K562 (cell line): ENCODE results near the gene HOXD1. TPM values are rescaled to one million over a fixed set of nuclear protein-coding genes. Genes with fewer than 3 reads are reported as not detected.

Experiments used
- ATAC-seq: fragments of 200-7000 bp; cut with Tn5 transposase; 3 replicates; pipeline ENCODE4 v1.9.1; 2020; ENCODE audit warnings: moderate library complexity
- BruUV-seq: library from RNA; stranded (reverse); fragments of 400-500 nt; replicated peaks from 2 replicates; lab custom pipeline; 2021; lab: Mats Ljungman, UMichigan
- CTCF ChIA-PET: fragments of 300-600 bp; formaldehyde crosslinking; extraction: SDS; loops from one replicate; lab custom pipeline; 2021; ENCODE audit warnings: low intra/inter-chr PET ratio; lab: Yijun Ruan, JAX
- POLR2A ChIA-PET: fragments of 300-600, 350-650 bp; sonication (Branson Sonifier 250); formaldehyde crosslinking; extraction: SDS; loops from one replicate; lab custom pipeline; 2021; ENCODE audit warnings: antibody characterized with exemption, inconsistent platforms; lab: Yijun Ruan, JAX
- DNase-seq, 4 experiments: peaks; one replicate each; pipeline versions ENCODE4 v3.0.0 to v3.0.0-alpha.2; 2011 to 2018; ENCODE audit warnings: low spot score in 3 of 4, mixed read lengths in 3 of 4; ENCODE audit errors: extremely low read depth in 1 of 4
- FAIRE-seq: peaks from 2 replicates; lab custom pipeline; 2011; peaks lifted over from hg19 to GRCh38; lab: Jason Lieb, UNC
- H2AFZ ChIP-seq: 2 replicates; pipeline ENCODE4 v1.6.0; 2011; ENCODE audit warnings: low read depth, low read length, control low read depth, inconsistent platforms
- H3K27ac ChIP-seq: fragments of 200-600 bp; 3 replicates; pipeline ENCODE4 v1.8.0; 2011; ENCODE audit warnings: low read depth, mild to moderate bottlenecking, control low read depth, inconsistent platforms, low read length, moderate library complexity, mixed read lengths; ENCODE audit errors: extremely low read depth
- H3K27me3 ChIP-seq, 2 experiments: fragments of 300-600 bp in 1 of 2; 2 replicates in 1 of 2; 3 replicates in 1 of 2; pipeline versions ENCODE4 v1.6.0 to v1.8.0; 2011; ENCODE audit warnings: inconsistent platforms in 2 of 2, low read length in 2 of 2, mild to moderate bottlenecking in 1 of 2, mixed read lengths in 1 of 2, moderate library complexity in 1 of 2; ENCODE audit not compliant: control insufficient read depth in 2 of 2, insufficient read depth in 2 of 2
- H3K36me3 ChIP-seq: fragments of 300-600 bp; 3 replicates; pipeline ENCODE4 v1.8.0; 2011; ENCODE audit warnings: mild to moderate bottlenecking, low read length, inconsistent platforms; ENCODE audit not compliant: control insufficient read depth, insufficient read depth
- H3K4me1 ChIP-seq, 2 experiments: fragments of 200-600 bp in 1 of 2; replicated peaks in 1 of 2; 2 replicates in 1 of 2; 3 replicates in 1 of 2; pipeline versions ENCODE4 v1.5.1 to v1.8.0; 2011; ENCODE audit warnings: inconsistent platforms in 2 of 2, low read length in 2 of 2, mild to moderate bottlenecking in 1 of 2, mixed read lengths in 1 of 2, moderate library complexity in 1 of 2; ENCODE audit not compliant: control insufficient read depth in 2 of 2, insufficient read depth in 2 of 2
- H3K4me2 ChIP-seq: 2 replicates; pipeline ENCODE4 v1.6.1; 2011; ENCODE audit warnings: low read length, control low read depth, inconsistent platforms, mixed read lengths; ENCODE audit not compliant: insufficient read depth
- H3K4me3 ChIP-seq: fragments of 200-600 bp; sonication (generic), shearing (Covaris generic); 2 replicates; pipeline ENCODE4 v1.5.1; 2016; ENCODE audit warnings: control low read depth, inconsistent platforms
- H3K79me2 ChIP-seq: fragments of 200-600 bp; 3 replicates; pipeline ENCODE4 v1.8.0; 2011; ENCODE audit warnings: low read length, inconsistent platforms; ENCODE audit not compliant: control insufficient read depth, insufficient read depth
- H3K9ac ChIP-seq, 2 experiments: 2 replicates each; pipeline versions ENCODE4 v1.6.0 to v1.6.1; 2011; ENCODE audit warnings: low read depth in 2 of 2, low read length in 2 of 2, control low read depth in 1 of 2, inconsistent platforms in 1 of 2, mild to moderate bottlenecking in 1 of 2, mixed read lengths in 1 of 2; ENCODE audit not compliant: insufficient read depth in 1 of 2
- H3K9me1 ChIP-seq: one replicate; pipeline ENCODE4 v1.6.0; 2011; ENCODE audit warnings: inconsistent platforms, mild to moderate bottlenecking, low read length, moderate library complexity; ENCODE audit not compliant: control insufficient read depth, insufficient read depth
- H3K9me3 ChIP-seq: replicated peaks from 2 replicates; pipeline ENCODE4 v1.5.1; 2011; ENCODE audit warnings: low read depth, low read length, inconsistent platforms; ENCODE audit not compliant: control insufficient read depth, insufficient read depth
- H4K20me1 ChIP-seq: replicated peaks from 2 replicates; pipeline ENCODE4 v1.6.1; 2011; ENCODE audit warnings: low read length, inconsistent platforms, mixed read lengths; ENCODE audit not compliant: control insufficient read depth, insufficient read depth
- FOXK1 ChIP-seq: sonication (generic); formaldehyde crosslinking; IDR thresholded peaks from 2 replicates; pipeline ENCODE4 v1.8.0; 2022; ENCODE audit warnings: missing genetic modification reagents, mild to moderate bottlenecking, borderline replicate concordance
- GTF2A2 ChIP-seq: IDR thresholded peaks from 2 replicates; pipeline ENCODE4 v1.6.1; 2016; ENCODE audit warnings: mild to moderate bottlenecking, missing genetic modification characterization, missing compliant biosample characterization
- GTF2E2 ChIP-seq: fragments of 200-800 bp; sonication (Bioruptor generic); IDR thresholded peaks from 2 replicates; pipeline ENCODE4 v1.6.1; 2016; ENCODE audit warnings: missing genetic modification characterization, missing compliant biosample characterization
- IRF1 ChIP-seq: sonication (generic); formaldehyde crosslinking; IDR thresholded peaks from 2 replicates; pipeline ENCODE4 v1.8.0; 2022; ENCODE audit warnings: missing genetic modification reagents, mild to moderate bottlenecking, borderline replicate concordance
- NCOA6 ChIP-seq: fragments of 450-650 bp; IDR thresholded peaks from 2 replicates; pipeline ENCODE4 v1.6.1; 2017; ENCODE audit warnings: mild to moderate bottlenecking
- PREB ChIP-seq: sonication (generic); formaldehyde crosslinking; IDR thresholded peaks from 2 replicates; pipeline ENCODE4 v1.8.1; 2023; ENCODE audit warnings: mild to moderate bottlenecking, missing genetic modification reagents
- RREB1 ChIP-seq: fragments of 250-450 bp; sonication (Bioruptor Pico); IDR thresholded peaks from 2 replicates; pipeline ENCODE4 v1.4.0; 2020
- SMARCA4 ChIP-seq: fragments of 450-650 bp; IDR thresholded peaks from 2 replicates; pipeline ENCODE4 v1.6.1; 2016
- TFAM ChIP-seq: fragments of 250-450 bp; sonication (Bioruptor Pico); conservative IDR thresholded peaks from 2 replicates; pipeline ENCODE4 v1.5.0; 2021; ENCODE audit warnings: mild to moderate bottlenecking, moderate library complexity
- XRCC3 ChIP-seq: fragments of 450-650 bp; IDR thresholded peaks from 2 replicates; pipeline ENCODE4 v1.6.1; 2017; ENCODE audit warnings: mild to moderate bottlenecking, moderate library complexity
- WGBS: fragments of 100-300 bp; shearing (Covaris generic); methylation state at CpG from one replicate; pipeline ENCODE4 v1.1.6; 2016; ENCODE audit warnings: low coverage, mixed read lengths; ENCODE audit not compliant: insufficient coverage; ENCODE audit errors: missing lambda C conversion rate; 5-methylcytosine and 5-hydroxymethylcytosine counted together
- in situ Hi-C: fragments of 300-500 bp; cut with MboI; formaldehyde crosslinking; loops from 4 replicates; pipeline ENCODE4 v1.15.0; 2018; ENCODE audit warnings: inconsistent platforms, mixed read lengths
- intact Hi-C: fragments of 100-400 bp; cut with micrococcal nuclease; formaldehyde crosslinking; loops from 2 replicates; pipeline ENCODE4 v1.14.2; 2022
- polyA plus RNA-seq, 8 experiments: library from polyadenylated mRNA; depleted of rRNA in 4 of 8; stranded (reverse) in 5 of 8; unstranded in 3 of 8; fragments of >200 nt; fragmentation: Nextera tagmentation in 2 of 8; fragmentation: Illumina TruSeq in 1 of 8; extraction: Ambion mirVana in 2 of 8; extraction: Trizol in 1 of 8; gene quantifications; 2 replicates each; pipeline versions ENCODE4 v1.2.1 to v1.2.3, GENCODE V29; 2011 to 2014; ENCODE audit warnings: inconsistent platforms in 1 of 8, missing spikeins in 1 of 8
- total RNA-seq, 7 experiments: library from RNA; depleted of rRNA in 6 of 7; stranded (reverse); fragments of >200 nt in 6 of 7; fragmentation: Illumina TruSeq in 2 of 7; extraction: Trizol in 2 of 7; gene quantifications; 2 replicates each; pipeline versions ENCODE4 v1.2.1 to v1.2.3, GENCODE V29; 2011 to 2021; ENCODE audit warnings: low replicate concordance in 1 of 7

The HOXD1 gene
- total and polyA plus RNA-seq, 9 of the 15 experiments (the other 6 are each of a cell fraction or from before 2014, with no cell fraction given) = not detected

GRCh38 chr2:176161825-176162626 is 26.4 kb upstream of the HOXD1 start (continued):
- TF ChIP-seq RREB1 (CRISPR knock-in tag) = no peak

- POLR2A ChIA-PET = interaction anchor here (1.0 kb wide), 3 partner anchors 11 to 652 kb away, joined by 3 read pairs; no protein-coding TSS in a partner anchor
- Histone ChIP-seq H3K27me3 (peaks cover 70 to 71% of the 10 kb centered on the region in 2 experiments), H2AFZ (no peak overlapping the region), H3K9me3 (no peaks in the 10 kb centered on the region), H3K9ac (no peak overlapping the region), H3K4me3 (no peak overlapping the region), H3K4me2 (no peak overlapping the region), H3K4me1 (peaks cover 0 to 25% of the 10 kb centered on the region in 2 experiments; a peak in 3 of 5 replicates), H3K36me3 (no peaks in the 10 kb centered on the region), H3K9me1 (no peaks in the 10 kb centered on the region), H4K20me1 (peaks cover 8% of the 10 kb centered on the region), H3K79me2 (no peaks in the 10 kb centered on the region), H3K27ac (no peak overlapping the region)
- ATAC-seq (no peak), DNase-seq (no peak), FAIRE-seq (no peak)
- CTCF ChIA-PET = no interaction called here
- 3% methylated on average over 25 of the region's 29 CpGs for WGBS
- intact Hi-C loops (no loop called here), in situ Hi-C loops (no loop called here)
- BruUV-seq = no TSS peak
- TF ChIP-seq IRF1 (CRISPR knock-in tag) (no peak), TFAM (no peak), NCOA6 (no peak), GTF2E2 (tag) (no peak), PREB (CRISPR knock-in tag) (no peak), GTF2A2 (no peak), SMARCA4 (no peak), FOXK1 (CRISPR knock-in tag) (no peak), XRCC3 (no peak)
These were observed 25.4 kb upstream of the HOXD1 start for GRCh38 chr2:176162911-176163671.
